Measurements from ENCODE around the gene ASIC4. TPM values are rescaled to one million over a fixed set of nuclear protein-coding genes. Genes with fewer than 3 reads are reported as not detected.

ASIC4 gene
- total and polyA plus RNA-seq, 2 experiments from 2014 or later, result 0.13 to 3.6 TPM

- TF ChIP-seq JUNB (IDR thresholded peaks at IDR 0.05; ENCODE audit: unreplicated experiment), result no peak
- no peak for TF ChIP-seq CREB1 (CRISPR knock-in tag; IDR thresholded peaks at IDR 0.05; ENCODE audit: low read depth)
- no peak for TF ChIP-seq POLR2AphosphoS5 (IDR thresholded peaks at IDR 0.05; ENCODE audit: low read depth)
- TF ChIP-seq ZNF331 (CRISPR knock-in tag; IDR thresholded peaks at IDR 0.05; ENCODE audit: low read depth), result no peak
- TF ChIP-seq ZNF114 (CRISPR knock-in tag; IDR thresholded peaks at IDR 0.05), result no peak
- DNase-seq (ENCODE audit: low spot score) (no peak), ATAC-seq (no peak)
- Histone ChIP-seq H3K27ac (ENCODE audit: low read depth) (no peak overlapping the region), H3K36me3 (ENCODE audit: insufficient read depth) (no peaks in the 10 kb centered on the region), H3F3A (replicated peaks; ENCODE audit: low read depth) (peaks cover 4% of the 10 kb centered on the region), H3K4me1 (ENCODE audit: insufficient read depth) (peaks cover 6% of the 10 kb centered on the region; the same call in 1 of the 2 replicates), H3K79me2 (replicated peaks; ENCODE audit: insufficient read depth) (peaks cover 3% of the 10 kb centered on the region), H3K9me2 (ENCODE audit: insufficient read depth) (no peaks in the 10 kb centered on the region), H3K27me3 (ENCODE audit: insufficient read depth) (peaks cover 4% of the 10 kb centered on the region; the same call in 1 of the 2 replicates), H4K20me1 (replicated peaks; ENCODE audit: insufficient read depth) (peaks cover 7% of the 10 kb centered on the region), H3K4me3 (no peak overlapping the region), H3K4me2 (no peak overlapping the region), H2AFZ (no peak overlapping the region)
- Mint-ChIP-seq H3K4me3 (no peak overlapping the region), H3K27me3 (ENCODE audit: insufficient read depth, low read depth, poor library complexity) (peaks cover 27% of the 10 kb centered on the region), H3K9me3 (no peaks in the 10 kb centered on the region; the same call in 2 of the 3 replicates), H3K27ac (no peak overlapping the region), H3K36me3 (ENCODE audit: low read depth) (peaks cover 21% of the 10 kb centered on the region), H3K4me1 (peaks cover 17% of the 10 kb centered on the region)
Measured at GRCh38 chr2:219547621-219548020, 33.3 kb downstream of the ASIC4 start.

DNA sequence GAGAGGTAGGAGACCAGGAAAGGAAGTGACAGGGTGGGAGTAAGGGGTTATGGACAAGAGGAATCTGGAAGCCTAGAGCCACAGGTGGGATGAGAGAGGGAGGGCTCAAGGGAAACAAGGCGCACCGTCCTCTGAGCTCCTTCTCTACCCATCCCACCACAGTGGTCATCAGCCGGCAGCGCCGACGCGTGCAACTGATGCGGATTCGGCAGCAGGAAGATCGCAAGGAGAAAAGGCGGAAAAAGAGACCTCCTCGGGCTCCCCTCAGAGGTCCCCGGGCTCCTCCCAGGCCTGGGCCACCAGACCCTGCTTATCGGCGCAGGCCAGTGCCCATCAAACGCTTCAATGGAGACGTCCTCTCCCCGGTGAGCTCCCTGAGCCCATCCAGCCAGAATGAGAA lies 34.7 kb downstream of the ASIC4 start:
- Histone ChIP-seq H3K4me2 (no peak overlapping the region), H3K79me2 (replicated peaks; ENCODE audit: insufficient read depth) (no peaks in the 10 kb centered on the region), H3K27ac (ENCODE audit: low read depth) (no peak overlapping the region), H2AFZ (no peak overlapping the region), H3F3A (replicated peaks; ENCODE audit: low read depth) (peaks cover 4% of the 10 kb centered on the region), H3K9me2 (ENCODE audit: insufficient read depth) (no peaks in the 10 kb centered on the region), H3K4me1 (ENCODE audit: insufficient read depth) (peaks cover 10% of the 10 kb centered on the region), H3K27me3 (ENCODE audit: insufficient read depth) (peaks cover 14% of the 10 kb centered on the region), H3K36me3 (ENCODE audit: insufficient read depth) (no peaks in the 10 kb centered on the region), H4K20me1 (replicated peaks; ENCODE audit: insufficient read depth) (peaks cover 5% of the 10 kb centered on the region; the same call in 1 of the 2 replicates), H3K4me3 (no peak overlapping the region)
- DNase-seq (ENCODE audit: low spot score) (no peak), ATAC-seq (no peak)
- Mint-ChIP-seq H3K4me3 (no peak overlapping the region; the same call in 2 of the 3 replicates), H3K27me3 (ENCODE audit: insufficient read depth, low read depth, poor library complexity) (peaks cover 34% of the 10 kb centered on the region), H3K27ac (no peak overlapping the region), H3K36me3 (ENCODE audit: low read depth) (peaks cover 24% of the 10 kb centered on the region), H3K9me3 (no peaks in the 10 kb centered on the region; the same call in 2 of the 3 replicates), H3K4me1 (peaks cover 23% of the 10 kb centered on the region)
- no peak for TF ChIP-seq ZNF462 (CRISPR knock-in tag; IDR thresholded peaks at IDR 0.05)
- TF ChIP-seq, protein P1, sequence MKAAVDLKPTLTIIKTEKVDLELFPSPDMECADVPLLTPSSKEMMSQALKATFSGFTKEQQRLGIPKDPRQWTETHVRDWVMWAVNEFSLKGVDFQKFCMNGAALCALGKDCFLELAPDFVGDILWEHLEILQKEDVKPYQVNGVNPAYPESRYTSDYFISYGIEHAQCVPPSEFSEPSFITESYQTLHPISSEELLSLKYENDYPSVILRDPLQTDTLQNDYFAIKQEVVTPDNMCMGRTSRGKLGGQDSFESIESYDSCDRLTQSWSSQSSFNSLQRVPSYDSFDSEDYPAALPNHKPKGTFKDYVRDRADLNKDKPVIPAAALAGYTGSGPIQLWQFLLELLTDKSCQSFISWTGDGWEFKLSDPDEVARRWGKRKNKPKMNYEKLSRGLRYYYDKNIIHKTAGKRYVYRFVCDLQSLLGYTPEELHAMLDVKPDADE (IDR thresholded peaks at IDR 0.05), result no peak
